Anterior cingulate cortex (tissue), 58 donors: ENCODE results near the gene FANCD2.
A peak's percentile ranks its signal among the peaks of the same experiment; 100 is the strongest.
"Not testable (repeated sequence)": the region's sequence is repeated elsewhere in the genome, so short reads cannot be mapped to it uniquely, and the experiment has no call there.

ENCODE experiments used
- DNase-seq, 58 donors: peaks; one replicate each; lab custom pipeline; 2025; lab: John Stamatoyannopoulos, UW

FANCD2 gene

GRCh38 chr3:10026084-10026890 lies at the start of gene FANCD2:
FANCD2 (plus strand) TSS chr3:10026437; CDS start chr3:10028658, 2,221 bp downstream.
- DNase-seq, result peak; percentile 8 to 93 (median 80)

DNA sequence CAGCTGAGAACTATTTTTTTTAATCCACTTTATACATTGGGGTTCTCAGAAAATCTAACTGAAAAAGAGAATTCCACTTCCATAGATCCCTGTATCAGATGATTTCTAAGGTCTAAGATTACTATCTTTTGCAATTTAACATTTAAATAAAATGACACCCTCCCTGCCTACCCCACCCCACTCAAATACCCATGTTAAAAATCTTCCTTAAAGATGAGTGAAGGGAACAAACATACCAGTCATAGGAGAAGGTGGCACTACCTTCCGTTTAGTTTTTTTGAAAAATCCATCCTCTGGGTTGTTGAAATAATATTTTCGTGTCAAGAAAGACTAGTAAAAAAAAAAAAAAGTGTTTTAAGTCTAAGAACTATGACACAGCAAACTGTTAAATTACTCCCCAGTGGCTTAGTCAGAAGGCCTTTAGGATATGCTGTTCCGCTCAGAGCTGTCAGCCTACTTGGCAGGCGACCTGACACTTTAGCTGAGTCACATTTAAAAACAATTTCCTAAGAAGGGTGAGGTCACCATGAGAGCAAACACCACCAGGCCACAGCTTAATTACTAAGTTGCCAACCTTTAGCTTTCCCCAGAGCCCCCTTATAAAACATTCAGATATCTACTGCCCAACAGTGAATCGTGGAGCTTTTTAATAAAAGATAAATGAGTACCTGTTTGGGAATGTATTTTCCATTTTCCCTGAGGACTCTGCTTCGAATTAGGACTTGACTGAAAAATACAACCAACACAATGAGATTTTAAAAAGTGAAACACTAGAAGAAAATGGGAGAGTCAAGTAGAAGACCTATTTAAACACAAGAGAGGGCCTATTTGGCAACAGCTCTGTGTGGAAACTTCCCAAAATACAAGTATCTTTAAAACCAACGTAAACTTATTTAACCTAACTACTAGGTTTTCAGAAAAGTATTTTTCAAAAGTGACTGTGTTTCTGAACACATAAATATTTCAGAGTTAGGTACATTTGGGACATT lies 49.2 kb upstream of the FANCD2 start:
- peak in 15 of 58 donors; percentile 3 to 46 (median 7) for DNase-seq

DNA sequence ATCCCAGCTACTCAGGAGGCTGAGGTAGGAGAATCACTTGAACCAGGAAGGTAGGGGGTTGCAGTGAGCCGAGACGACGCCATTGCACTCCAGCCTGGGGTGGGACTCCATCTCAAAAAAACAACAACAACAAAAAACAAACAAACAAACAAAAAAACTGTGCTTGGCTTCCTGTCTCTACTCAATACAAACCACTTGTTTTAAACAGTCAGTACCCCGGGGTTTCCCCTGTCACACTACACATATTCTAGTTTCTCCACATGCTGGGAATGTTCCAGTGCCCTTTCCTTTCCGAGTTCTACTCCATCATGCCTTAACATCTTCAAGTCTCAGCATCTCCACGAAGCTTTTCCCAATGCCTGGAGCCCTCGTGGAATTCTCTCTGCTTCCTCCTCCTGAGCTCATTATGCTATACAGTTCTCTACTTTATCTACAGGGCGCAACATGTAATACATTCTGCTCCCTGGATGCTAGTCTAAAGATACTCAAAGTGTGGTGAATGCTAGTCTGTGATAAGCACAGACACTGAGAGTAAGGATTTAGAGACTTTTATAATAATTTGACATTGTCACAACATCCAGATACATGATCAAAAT lies 47.4 kb upstream of the FANCD2 start:
- no peak for DNase-seq

DNA sequence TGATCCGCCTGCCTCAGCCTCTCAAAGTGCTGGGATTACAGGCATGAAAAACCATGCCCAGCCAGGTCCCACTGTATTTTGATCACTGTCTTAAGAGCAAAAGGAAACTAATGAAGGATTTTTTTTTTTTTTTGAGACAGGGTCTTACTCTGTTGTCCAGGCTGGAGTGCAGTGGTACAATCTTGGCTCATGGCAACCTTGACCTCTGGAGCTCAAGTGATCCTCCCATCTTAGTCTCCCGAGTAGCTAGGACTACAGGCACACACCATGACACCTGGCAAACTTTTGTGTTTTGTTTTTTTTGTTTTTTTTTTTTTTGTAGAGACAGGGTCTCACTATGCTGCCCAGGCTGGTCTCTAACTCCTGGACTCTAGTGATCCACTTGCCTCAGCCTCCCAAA lies 46.0 kb upstream of the FANCD2 start:
- no peak for DNase-seq

DNA sequence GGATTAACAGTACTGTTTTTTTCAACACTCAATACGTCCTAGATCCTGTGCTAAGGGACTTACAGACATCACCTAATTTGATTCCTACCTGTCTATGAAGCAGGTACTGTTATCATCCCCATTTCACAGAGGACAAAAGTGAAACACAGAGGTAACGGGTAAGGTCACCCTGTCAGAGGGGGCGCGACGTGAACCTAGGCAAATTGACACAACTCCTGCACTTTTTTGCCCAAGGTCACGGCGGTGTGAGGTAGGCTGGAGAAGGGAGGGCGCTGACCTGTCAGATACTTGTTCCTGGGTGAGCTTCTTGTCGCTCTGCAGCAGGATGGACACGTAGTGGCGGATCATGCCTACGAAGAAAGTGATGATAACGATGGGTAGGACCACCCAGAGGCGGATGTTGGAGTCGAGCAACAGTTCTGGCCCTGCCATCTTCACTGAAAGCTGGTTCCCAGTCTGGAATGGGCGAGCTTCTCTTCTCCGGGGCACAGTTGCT lies 40.0 kb upstream of the FANCD2 start:
- no peak for DNase-seq

DNA sequence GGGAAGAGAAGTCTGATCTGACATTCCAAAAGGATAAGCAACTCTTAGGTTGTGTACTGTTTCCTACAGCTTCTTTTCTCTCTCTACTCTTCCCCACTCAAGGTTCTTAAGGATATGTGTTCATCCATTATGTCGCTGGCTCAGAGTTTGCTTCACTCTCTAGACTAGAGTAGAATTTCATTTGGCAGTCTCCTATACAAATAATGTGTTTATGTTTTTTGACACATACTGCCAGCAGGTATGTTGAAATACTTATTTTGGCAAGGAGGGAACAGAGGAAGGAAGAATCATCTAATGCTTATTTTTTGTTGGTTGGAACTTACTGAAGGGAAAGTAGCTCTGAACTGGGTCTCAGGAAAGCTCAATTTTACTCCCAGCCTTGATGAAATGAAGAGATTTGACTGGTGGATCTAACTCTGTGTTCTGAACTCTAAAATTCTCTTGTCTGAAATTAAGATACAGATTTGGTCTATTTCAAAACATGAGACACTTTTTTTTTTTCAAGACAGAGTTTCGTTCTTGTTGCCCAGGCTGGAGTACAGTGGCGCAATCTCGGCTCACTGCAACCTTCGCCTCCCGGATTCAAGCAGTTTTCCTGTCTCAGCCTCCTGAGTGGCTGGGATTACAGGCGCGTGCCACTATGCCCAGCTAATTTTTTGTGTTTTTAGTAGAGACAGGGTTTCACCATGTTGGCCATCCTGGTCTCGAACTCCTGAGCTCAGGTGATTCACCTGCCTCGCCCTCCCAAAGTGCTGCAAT lies 32.0 kb upstream of the FANCD2 start:
- no peak for DNase-seq

- no peak for DNase-seq
Observed at GRCh38 chr3:10000686-10001085, 25.6 kb upstream of the FANCD2 start.

DNA sequence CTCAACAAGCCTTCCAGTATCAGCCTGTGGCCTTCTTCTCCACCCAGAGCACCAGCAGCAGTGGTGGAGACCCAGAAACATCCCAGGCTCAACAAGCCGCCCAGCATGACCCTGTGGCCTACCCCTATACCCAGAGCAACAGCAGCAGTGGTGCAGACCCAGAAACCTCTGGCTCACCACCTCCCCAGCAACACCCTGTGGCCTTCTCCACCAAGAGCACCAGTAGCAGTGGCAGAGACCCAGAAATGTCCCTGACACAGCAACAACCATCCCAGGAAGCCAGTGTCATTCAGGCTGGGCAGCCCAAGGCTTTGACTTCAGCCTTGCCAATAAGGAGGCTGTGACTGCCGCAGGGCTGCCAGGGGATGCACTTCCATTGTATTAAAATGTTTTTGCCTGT lies 23.3 kb upstream of the FANCD2 start:
- no peak for DNase-seq

DNA sequence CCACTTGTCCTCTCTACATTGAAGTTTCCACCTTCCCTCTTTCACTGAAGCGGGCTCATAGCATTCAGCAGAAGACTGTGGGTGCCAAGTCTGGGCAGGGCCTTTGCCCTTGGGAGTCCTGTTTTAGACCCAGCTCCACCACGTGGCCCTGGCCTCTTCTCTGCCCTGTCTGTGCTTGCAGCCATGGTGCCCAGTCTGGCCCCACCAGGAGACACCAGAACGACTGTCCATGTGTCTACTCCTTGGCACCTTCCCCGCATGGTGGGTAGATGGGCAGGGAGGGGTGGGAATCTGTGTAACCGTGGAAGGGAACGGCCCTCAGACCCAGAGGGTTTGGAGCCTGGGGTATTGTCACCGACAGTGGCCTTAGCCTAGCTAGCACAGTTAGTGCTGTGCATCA lies 21.7 kb upstream of the FANCD2 start:
- no peak for DNase-seq

GRCh38 chr3:10004960-10005564 lies 21.2 kb upstream of the FANCD2 start:
- DNase-seq, result no peak

- peak in 6 of 58 donors; percentile 1 to 47 (median 13) for DNase-seq
Observed at GRCh38 chr3:10006048-10006761, 20.0 kb upstream of the FANCD2 start.

- no peak for DNase-seq
Observed at GRCh38 chr3:10006762-10007090, 19.5 kb upstream of the FANCD2 start.

DNA sequence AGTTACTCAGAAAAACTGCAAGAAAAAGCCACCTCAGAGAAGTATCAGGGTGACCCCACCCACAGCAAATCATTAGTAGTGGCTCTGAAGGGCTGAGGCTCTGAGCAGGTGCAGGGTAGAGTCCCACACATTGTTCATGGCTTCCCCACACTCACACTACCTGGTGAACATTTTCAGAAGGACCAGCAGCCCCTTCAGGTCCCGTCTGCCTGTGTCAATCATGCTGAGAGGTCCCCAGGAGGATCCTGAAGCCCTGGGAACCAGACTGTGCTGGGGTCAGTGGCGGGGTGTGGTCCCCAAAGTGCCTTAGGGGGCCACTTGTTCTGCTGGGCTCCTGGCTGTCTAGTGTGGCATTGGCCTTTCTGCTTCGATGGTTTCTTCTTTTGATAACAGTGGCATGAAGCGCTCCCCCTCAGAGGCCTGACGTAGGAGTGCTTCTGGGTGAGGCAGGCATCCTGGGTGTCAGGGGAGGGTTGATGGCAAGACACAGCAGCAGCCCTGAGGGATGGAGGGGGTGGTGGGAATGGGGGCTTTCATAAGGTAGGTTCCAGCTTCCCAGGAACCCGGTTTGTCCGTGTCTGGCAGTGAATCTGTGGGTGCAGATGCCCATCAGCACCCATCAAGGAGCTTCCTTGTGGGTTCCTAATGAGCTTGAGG lies 19.0 kb upstream of the FANCD2 start:
- DNase-seq, result no peak

DNA sequence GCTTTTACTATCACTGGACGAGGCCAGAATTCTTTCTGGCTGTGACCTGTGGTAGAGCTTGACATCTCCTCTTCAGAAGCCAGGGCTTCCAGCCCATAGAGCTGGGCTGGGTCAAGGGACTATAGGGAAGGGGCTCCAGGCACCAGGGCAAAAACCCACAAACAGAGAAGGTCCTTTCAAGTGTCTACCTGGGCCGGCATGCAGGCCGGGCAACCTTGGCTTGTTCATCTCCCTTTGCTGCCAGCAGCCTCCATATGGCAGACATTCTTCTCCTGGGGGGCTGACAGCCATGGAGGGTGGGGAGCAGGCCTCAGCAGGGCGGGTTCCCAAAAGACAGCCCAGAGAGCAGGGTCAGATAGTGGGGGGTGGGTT lies 18.0 kb upstream of the FANCD2 start:
- not testable (repeated sequence) for DNase-seq

DNA sequence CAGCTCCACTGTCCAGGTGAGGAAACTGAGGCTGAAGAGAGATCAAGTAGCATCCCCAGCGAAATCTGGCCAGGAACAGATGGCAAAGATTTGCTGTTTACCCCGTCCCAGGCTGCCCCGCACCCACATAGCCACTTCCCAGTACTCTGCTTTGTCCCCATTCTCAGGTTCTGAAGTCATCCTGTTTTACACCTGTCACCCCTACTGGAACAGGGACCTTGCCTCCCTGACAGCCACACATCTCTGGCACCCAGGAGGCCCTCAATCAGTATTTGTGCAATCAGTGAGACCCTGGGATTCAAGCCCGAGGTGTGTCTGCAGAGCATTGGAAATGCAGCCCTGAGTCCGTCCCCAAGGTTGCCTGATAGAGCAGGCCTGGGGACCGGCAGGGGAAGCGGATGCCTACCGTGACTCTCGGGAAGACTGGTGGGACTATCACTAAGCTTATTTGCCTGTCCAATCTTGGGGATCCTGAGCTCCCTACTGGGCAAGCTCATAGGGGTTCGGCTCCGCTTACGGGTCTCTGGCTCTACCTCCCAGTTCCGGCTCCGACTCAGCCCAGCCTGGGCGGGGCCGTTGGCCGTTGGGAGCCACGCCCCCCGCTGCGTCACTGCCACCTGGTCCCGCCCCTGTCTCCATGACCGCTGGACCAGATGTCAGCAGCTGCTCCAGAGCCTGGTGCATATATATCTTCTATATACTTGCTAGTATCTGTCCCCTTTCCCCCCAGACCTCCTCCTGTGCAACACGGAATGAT lies 17.5 kb upstream of the FANCD2 start:
- DNase-seq, result peak in 54 of 58 donors; percentile 23 to 82 (median 60)

GRCh38 chr3:10010421-10010877 lies 15.8 kb upstream of the FANCD2 start:
- DNase-seq, result no peak

GRCh38 chr3:10010878-10011465 lies 15.3 kb upstream of the FANCD2 start:
- DNase-seq, result peak; percentile 25 to 96 (median 88)
